ENCODE measurements around the gene TMX4.

TMX4 gene

GRCh38 chr20:7950387-7950786 is 69.2 kb downstream of the TMX4 start:
- Histone ChIP-seq H3K4me1 (ENCODE audit: low read depth, poor library complexity, severe bottlenecking) (no peaks in the 10 kb centered on the region), H3K4me2 (no peak overlapping the region), H3K36me3 (ENCODE audit: insufficient read depth) (no peaks in the 10 kb centered on the region), H3K9ac (no peak overlapping the region), H3K27ac (no peak overlapping the region), H2AFZ (ENCODE audit: low read depth) (no peak overlapping the region), H3K79me2 (ENCODE audit: insufficient read depth, low read depth) (no peaks in the 10 kb centered on the region), H4K20me1 (ENCODE audit: insufficient read depth) (no peaks in the 10 kb centered on the region), H3K27me3 (ENCODE audit: insufficient read depth, low read depth) (no peaks in the 10 kb centered on the region), H3K4me3 (IDR thresholded peaks at IDR 0.05; ENCODE audit: insufficient read depth, low read depth, low read length) (no peak overlapping the region)
- TF ChIP-seq, protein P1, sequence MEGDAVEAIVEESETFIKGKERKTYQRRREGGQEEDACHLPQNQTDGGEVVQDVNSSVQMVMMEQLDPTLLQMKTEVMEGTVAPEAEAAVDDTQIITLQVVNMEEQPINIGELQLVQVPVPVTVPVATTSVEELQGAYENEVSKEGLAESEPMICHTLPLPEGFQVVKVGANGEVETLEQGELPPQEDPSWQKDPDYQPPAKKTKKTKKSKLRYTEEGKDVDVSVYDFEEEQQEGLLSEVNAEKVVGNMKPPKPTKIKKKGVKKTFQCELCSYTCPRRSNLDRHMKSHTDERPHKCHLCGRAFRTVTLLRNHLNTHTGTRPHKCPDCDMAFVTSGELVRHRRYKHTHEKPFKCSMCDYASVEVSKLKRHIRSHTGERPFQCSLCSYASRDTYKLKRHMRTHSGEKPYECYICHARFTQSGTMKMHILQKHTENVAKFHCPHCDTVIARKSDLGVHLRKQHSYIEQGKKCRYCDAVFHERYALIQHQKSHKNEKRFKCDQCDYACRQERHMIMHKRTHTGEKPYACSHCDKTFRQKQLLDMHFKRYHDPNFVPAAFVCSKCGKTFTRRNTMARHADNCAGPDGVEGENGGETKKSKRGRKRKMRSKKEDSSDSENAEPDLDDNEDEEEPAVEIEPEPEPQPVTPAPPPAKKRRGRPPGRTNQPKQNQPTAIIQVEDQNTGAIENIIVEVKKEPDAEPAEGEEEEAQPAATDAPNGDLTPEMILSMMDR (conservative IDR thresholded peaks at IDR 0.05; ENCODE audit: low read depth, low read length), result no peak

DNA sequence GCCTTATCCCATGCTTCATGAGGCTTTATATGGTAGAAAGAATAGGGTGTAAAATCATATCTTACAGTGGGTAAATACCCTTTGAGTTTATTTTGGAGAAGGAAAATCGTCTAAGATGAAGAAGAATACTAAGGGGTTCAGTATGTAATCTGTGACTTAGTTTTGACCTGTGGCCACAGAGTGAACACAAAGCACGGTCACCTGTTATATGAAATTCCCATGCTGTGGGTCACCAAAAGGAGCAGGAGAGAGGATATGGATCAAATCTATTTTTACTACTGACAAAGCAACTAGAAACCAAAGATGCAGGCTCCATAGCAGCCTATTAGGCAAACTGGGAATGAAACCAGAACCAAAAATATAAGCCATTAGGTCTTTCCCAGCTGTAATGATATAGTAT is 75.7 kb downstream of the TMX4 start:
- Histone ChIP-seq H4K20me1 (ENCODE audit: insufficient read depth) (no peaks in the 10 kb centered on the region), H3K27me3 (ENCODE audit: insufficient read depth, low read depth) (no peaks in the 10 kb centered on the region), H3K36me3 (ENCODE audit: insufficient read depth) (no peaks in the 10 kb centered on the region), H3K27ac (no peak overlapping the region), H3K9ac (no peak overlapping the region), H2AFZ (ENCODE audit: low read depth) (no peak overlapping the region), H3K4me3 (IDR thresholded peaks at IDR 0.05; ENCODE audit: insufficient read depth, low read depth, low read length) (no peak overlapping the region), H3K4me2 (no peak overlapping the region), H3K4me1 (ENCODE audit: low read depth, poor library complexity, severe bottlenecking) (no peaks in the 10 kb centered on the region), H3K79me2 (ENCODE audit: insufficient read depth, low read depth) (no peaks in the 10 kb centered on the region)
- TF ChIP-seq, protein P1 (conservative IDR thresholded peaks at IDR 0.05; ENCODE audit: low read depth, low read length), result no peak

- no peak within 1 kb of the TSS for H3K27ac ChIP-seq
- H3K4me1 ChIP-seq (ENCODE audit: low read depth, poor library complexity, severe bottlenecking), result no peaks in the 10 kb centered on the region
- no peaks in the 10 kb centered on the region for H3K79me2 ChIP-seq (ENCODE audit: insufficient read depth, low read depth)
- TF ChIP-seq, protein P1 (conservative IDR thresholded peaks at IDR 0.05; ENCODE audit: low read depth, low read length), result no peak
- H3K36me3 ChIP-seq (ENCODE audit: insufficient read depth), result no peaks in the 10 kb centered on the region
- no peak within 1 kb of the TSS for H3K4me3 ChIP-seq (IDR thresholded peaks at IDR 0.05; ENCODE audit: insufficient read depth, low read depth, low read length)
- H3K27me3 ChIP-seq (ENCODE audit: insufficient read depth, low read depth), result no peaks in the 10 kb centered on the region
- no peak within 1 kb of the TSS for H2AFZ ChIP-seq (ENCODE audit: low read depth)
- H4K20me1 ChIP-seq (ENCODE audit: insufficient read depth), result no peaks in the 10 kb centered on the region
- H3K9ac ChIP-seq, result no peak within 1 kb of the TSS
- H3K4me2 ChIP-seq, result no peak within 1 kb of the TSS
These were observed 79.2 kb downstream of the TMX4 start, which contains the start of gene HAO1 for GRCh38 chr20:7940341-7940740. Gene HAO1, minus strand, starts transcription at chr20:7940458. Its CDS starts 36 bp downstream, at chr20:7940422.

- Histone ChIP-seq H3K27ac (no peak overlapping the region), H3K4me3 (IDR thresholded peaks at IDR 0.05; ENCODE audit: insufficient read depth, low read depth, low read length) (no peak overlapping the region), H3K9ac (no peak overlapping the region), H3K36me3 (ENCODE audit: insufficient read depth) (no peaks in the 10 kb centered on the region), H4K20me1 (ENCODE audit: insufficient read depth) (no peaks in the 10 kb centered on the region), H3K4me1 (ENCODE audit: low read depth, poor library complexity, severe bottlenecking) (no peaks in the 10 kb centered on the region), H3K4me2 (no peak overlapping the region), H3K79me2 (ENCODE audit: insufficient read depth, low read depth) (no peaks in the 10 kb centered on the region), H3K27me3 (ENCODE audit: insufficient read depth, low read depth) (no peaks in the 10 kb centered on the region), H2AFZ (ENCODE audit: low read depth) (no peak overlapping the region)
- TF ChIP-seq, protein P1 (conservative IDR thresholded peaks at IDR 0.05; ENCODE audit: low read depth, low read length), result no peak
These were observed 79.9 kb downstream of the TMX4 start for GRCh38 chr20:7939663-7940062.
